WTC11 (cell line): Measurements from ENCODE around the gene CATSPERB. TPM values are rescaled to one million over a fixed set of nuclear protein-coding genes. Genes with fewer than 3 reads are reported as not detected.

Source experiments
- ATAC-seq: fragments of 200-7000 bp; cut with Tn5 transposase; 2 replicates; pipeline ENCODE4 v1.10.0; 2021; ENCODE audit warnings: mild to moderate bottlenecking, moderate library complexity
- CTCF ChIA-PET: fragments of 300-600 bp; sonication (Branson Sonifier 250); formaldehyde crosslinking; loops from one replicate; lab custom pipeline; 2021; ENCODE audit warnings: antibody characterized with exemption; lab: Charles Lee
- POLR2A ChIA-PET: fragments of 350-600 bp; sonication (Branson Sonifier 250); formaldehyde crosslinking; loops from one replicate; lab custom pipeline; 2021; ENCODE audit warnings: antibody characterized with exemption; lab: Charles Lee
- DNase-seq: peaks from one replicate; pipeline ENCODE4 v3.0.0; 2021; ENCODE audit warnings: low spot score
- H3K27ac Mint-ChIP-seq: 2 replicates; pipeline ENCODE4 v1.8.0; 2021; ENCODE audit warnings: mixed read lengths
- H3K27me3 Mint-ChIP-seq: 2 replicates; pipeline ENCODE4 v1.8.0; 2021; ENCODE audit warnings: low read depth, mild to moderate bottlenecking, moderate library complexity, mixed read lengths
- H3K36me3 Mint-ChIP-seq: 2 replicates; pipeline ENCODE4 v1.8.0; 2021; ENCODE audit warnings: mixed read lengths
- H3K4me1 Mint-ChIP-seq: 2 replicates; pipeline ENCODE4 v1.8.0; 2022; ENCODE audit warnings: mixed read lengths
- H3K4me3 Mint-ChIP-seq: 2 replicates; pipeline ENCODE4 v1.8.0; 2021; ENCODE audit warnings: mild to moderate bottlenecking, moderate library complexity, mixed read lengths
- H3K9me3 Mint-ChIP-seq: 2 replicates; pipeline ENCODE4 v1.8.0; 2021; ENCODE audit warnings: mixed read lengths
- ATF1 ChIP-seq: sonication (generic); formaldehyde crosslinking; IDR thresholded peaks from 2 replicates; pipeline ENCODE4 v1.8.1; 2023; ENCODE audit warnings: mild to moderate bottlenecking, moderate library complexity, missing genetic modification reagents
- CREB1 ChIP-seq: sonication (generic); formaldehyde crosslinking; IDR thresholded peaks from 2 replicates; pipeline ENCODE4 v1.8.0; 2023; ENCODE audit warnings: mild to moderate bottlenecking, missing genetic modification reagents
- CREM ChIP-seq: sonication (generic); formaldehyde crosslinking; IDR thresholded peaks from 2 replicates; pipeline ENCODE4 v1.8.1; 2022; ENCODE audit warnings: mild to moderate bottlenecking, missing genetic modification reagents, moderate library complexity
- CTCF ChIP-seq: fragments of 200-600 bp; IDR thresholded peaks from 2 replicates; pipeline ENCODE4 v1.8.0; 2022; ENCODE audit warnings: antibody characterized with exemption
- E2F5 ChIP-seq: sonication (generic); formaldehyde crosslinking; IDR thresholded peaks from 2 replicates; pipeline ENCODE4 v1.8.1; 2022; ENCODE audit warnings: mild to moderate bottlenecking, moderate library complexity, missing genetic modification reagents
- EMX1 ChIP-seq: fragments of 250-450 bp; sonication (Bioruptor Pico); IDR thresholded peaks from 2 replicates; pipeline ENCODE4 v1.8.0; 2021; ENCODE audit warnings: mild to moderate bottlenecking
- ETV6 ChIP-seq: sonication (generic); formaldehyde crosslinking; IDR thresholded peaks from 2 replicates; pipeline ENCODE4 v1.8.1; 2022; ENCODE audit warnings: mild to moderate bottlenecking, missing genetic modification reagents
- FOXP1 ChIP-seq: sonication (generic); formaldehyde crosslinking; IDR thresholded peaks from 2 replicates; pipeline ENCODE4 v1.8.0; 2022; ENCODE audit warnings: missing genetic modification reagents, mild to moderate bottlenecking, moderate library complexity, borderline replicate concordance
- GABPB1 ChIP-seq: sonication (generic); formaldehyde crosslinking; IDR thresholded peaks from 2 replicates; pipeline ENCODE4 v1.8.1; 2023; ENCODE audit warnings: mild to moderate bottlenecking, missing genetic modification reagents
- IRF1 ChIP-seq: sonication (generic); formaldehyde crosslinking; IDR thresholded peaks from 2 replicates; pipeline ENCODE4 v1.8.0; 2023; ENCODE audit warnings: missing genetic modification reagents
- JAZF1 ChIP-seq: fragments of 250-450 bp; sonication (Bioruptor Pico); IDR thresholded peaks from 2 replicates; pipeline ENCODE4 v1.9.0; 2021; ENCODE audit warnings: moderate library complexity, mild to moderate bottlenecking, inconsistent platforms
- KAT7 ChIP-seq: sonication (generic); formaldehyde crosslinking; IDR thresholded peaks from 2 replicates; pipeline ENCODE4 v1.8.1; 2023; ENCODE audit warnings: missing genetic modification reagents, mild to moderate bottlenecking, borderline replicate concordance
- MAX ChIP-seq: sonication (generic); formaldehyde crosslinking; IDR thresholded peaks from 2 replicates; pipeline ENCODE4 v1.8.0; 2022; ENCODE audit warnings: mild to moderate bottlenecking, missing genetic modification reagents
- NFE2L1 ChIP-seq: sonication (generic); formaldehyde crosslinking; IDR thresholded peaks from 2 replicates; pipeline ENCODE4 v1.8.1; 2023; ENCODE audit warnings: missing genetic modification reagents
- NFYB ChIP-seq: sonication (generic); formaldehyde crosslinking; conservative IDR thresholded peaks from 2 replicates; pipeline ENCODE4 v1.8.0; 2022; ENCODE audit warnings: low read depth, missing genetic modification reagents
- NR2C2 ChIP-seq: sonication (generic); formaldehyde crosslinking; IDR thresholded peaks from 2 replicates; pipeline ENCODE4 v1.8.0; 2022; ENCODE audit warnings: mild to moderate bottlenecking, missing genetic modification reagents
- PREB ChIP-seq: sonication (generic); formaldehyde crosslinking; IDR thresholded peaks from 2 replicates; pipeline ENCODE4 v1.8.1; 2022; ENCODE audit warnings: mild to moderate bottlenecking, missing genetic modification reagents, moderate library complexity, borderline replicate concordance
- STAT6 ChIP-seq: sonication (generic); formaldehyde crosslinking; conservative IDR thresholded peaks from 2 replicates; pipeline ENCODE4 v1.8.1; 2023; ENCODE audit warnings: mild to moderate bottlenecking, low read depth, missing genetic modification reagents, moderate library complexity
- USF2 ChIP-seq: sonication (generic); formaldehyde crosslinking; IDR thresholded peaks from 2 replicates; pipeline ENCODE4 v1.8.1; 2023; ENCODE audit warnings: mild to moderate bottlenecking, missing genetic modification reagents, moderate library complexity
- ZBTB21 ChIP-seq: sonication (generic); formaldehyde crosslinking; IDR thresholded peaks from 2 replicates; pipeline ENCODE4 v1.8.1; 2023; ENCODE audit warnings: mild to moderate bottlenecking, missing genetic modification reagents, borderline replicate concordance
- ZMAT4 ChIP-seq: fragments of 250-450 bp; sonication (Bioruptor Pico); IDR thresholded peaks from 2 replicates; pipeline ENCODE4 v1.9.0; 2021; ENCODE audit warnings: mild to moderate bottlenecking
- ZNF138 ChIP-seq: sonication (generic); formaldehyde crosslinking; conservative IDR thresholded peaks from 2 replicates; pipeline ENCODE4 v1.8.1; 2022; ENCODE audit warnings: mild to moderate bottlenecking, moderate library complexity, missing genetic modification reagents
- ZNF219 ChIP-seq: sonication (generic); formaldehyde crosslinking; IDR thresholded peaks from 2 replicates; pipeline ENCODE4 v1.8.0; 2023; ENCODE audit warnings: missing genetic modification reagents, mild to moderate bottlenecking, borderline replicate concordance
- ZNF671 ChIP-seq: fragments of 250-450 bp; sonication (Bioruptor Pico); IDR thresholded peaks from 2 replicates; pipeline ENCODE4 v1.8.0; 2021; ENCODE audit warnings: mild to moderate bottlenecking
- total RNA-seq: library from RNA; stranded (reverse); gene quantifications from 3 replicates; pipeline ENCODE4 v1.2.3, GENCODE V29; 2021

Gene CATSPERB
- total RNA-seq, 1 experiment from 2014 or later, result 0.11 TPM

- TF ChIP-seq ZMAT4 (CRISPR knock-in tag) (no peak), ZBTB21 (no peak), PREB (no peak), FOXP1 (CRISPR knock-in tag) (no peak), NFYB (CRISPR knock-in tag) (no peak), CTCF (no peak), ZNF138 (CRISPR knock-in tag) (no peak), CREM (CRISPR knock-in tag) (no peak), ETV6 (CRISPR knock-in tag) (no peak), ATF1 (CRISPR knock-in tag) (no peak), USF2 (CRISPR knock-in tag) (no peak), ZNF219 (CRISPR knock-in tag) (no peak)
- TF ChIP-seq, all 79 proteins: peak for 0
Measured at GRCh38 chr14:91770185-91770584, 38.3 kb upstream of the CATSPERB start (continued).

- ATAC-seq (no peak), DNase-seq (no peak)
- H3K36me3 Mint-ChIP-seq, result peaks cover 4% of the 10 kb centered on the region
- POLR2A ChIA-PET, result no interaction called here
- TF ChIP-seq GABPB1 (peak; percentile 68; the same call in 1 of the 2 replicates), NR2C2 (CRISPR knock-in tag) (no peak), EMX1 (no peak)
- TF ChIP-seq, all 79 proteins: peak for 1
- H3K9me3 Mint-ChIP-seq, result peaks cover 6% of the 10 kb centered on the region
- H3K27me3 Mint-ChIP-seq, result no peaks in the 10 kb centered on the region
- peaks cover 16% of the 10 kb centered on the region for H3K4me1 Mint-ChIP-seq
- H3K4me3 Mint-ChIP-seq, result no peak overlapping the region
- CTCF ChIA-PET, result no interaction called here
- H3K27ac Mint-ChIP-seq, result no peak overlapping the region
Measured at GRCh38 chr14:91755570-91756295, 23.8 kb upstream of the CATSPERB start.

GRCh38 chr14:91754819-91755218, 22.9 kb upstream of the CATSPERB start:
- no peak overlapping the region for H3K4me3 Mint-ChIP-seq
- TF ChIP-seq CREB1 (no peak), KAT7 (CRISPR knock-in tag) (no peak), IRF1 (CRISPR knock-in tag) (no peak), E2F5 (CRISPR knock-in tag) (no peak), MAX (no peak), STAT6 (CRISPR knock-in tag) (no peak), NFE2L1 (CRISPR knock-in tag) (no peak), ZNF671 (CRISPR knock-in tag) (no peak), JAZF1 (CRISPR knock-in tag) (no peak)
- TF ChIP-seq, all 79 proteins: peak for 0
- no peak overlapping the region for H3K27ac Mint-ChIP-seq
- no peaks in the 10 kb centered on the region for H3K27me3 Mint-ChIP-seq
- DNase-seq (no peak), ATAC-seq (no peak)
- H3K36me3 Mint-ChIP-seq, result no peaks in the 10 kb centered on the region
- ChIA-PET POLR2A (no interaction called here), CTCF (no interaction called here)
- H3K4me1 Mint-ChIP-seq, result peaks cover 16% of the 10 kb centered on the region
- no peaks in the 10 kb centered on the region; the same call in 1 of the 2 replicates for H3K9me3 Mint-ChIP-seq
